GM18868 (cell line): ENCODE results near the gene ADRA2A.

ENCODE experiments used
- ATAC-seq: cut with Tn5 transposase; IDR thresholded peaks from one replicate; pipeline ENCODE4 v1.9.1; 2021; ENCODE audit warnings: mild to moderate bottlenecking, moderate library complexity; ENCODE audit not compliant: unreplicated experiment

ADRA2A gene

GRCh38 chr10:111109501-111110242 lies 32.8 kb downstream of the ADRA2A start:
- no peak for ATAC-seq

DNA sequence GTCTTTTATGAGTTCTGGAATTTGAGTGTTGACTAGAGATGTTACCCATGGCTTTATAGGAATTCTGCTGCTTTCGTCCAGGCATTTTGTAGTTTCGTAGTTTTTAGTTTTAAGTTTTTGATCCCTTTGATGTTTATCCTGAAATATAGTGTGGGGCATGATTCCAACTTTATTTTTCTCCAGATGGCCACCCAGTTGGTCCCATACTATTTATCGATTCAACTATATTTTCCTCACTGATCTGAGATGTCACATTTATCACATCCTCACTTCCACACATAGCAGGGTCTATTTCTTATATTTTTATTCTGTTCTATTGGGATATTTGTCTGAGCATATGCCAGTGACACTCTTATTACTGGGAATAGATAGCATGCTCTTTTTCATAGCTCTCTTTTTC lies 33.9 kb downstream of the ADRA2A start:
- ATAC-seq: no peak

- ATAC-seq: no peak
These were observed 35.5 kb downstream of the ADRA2A start for GRCh38 chr10:111112333-111112732.

DNA sequence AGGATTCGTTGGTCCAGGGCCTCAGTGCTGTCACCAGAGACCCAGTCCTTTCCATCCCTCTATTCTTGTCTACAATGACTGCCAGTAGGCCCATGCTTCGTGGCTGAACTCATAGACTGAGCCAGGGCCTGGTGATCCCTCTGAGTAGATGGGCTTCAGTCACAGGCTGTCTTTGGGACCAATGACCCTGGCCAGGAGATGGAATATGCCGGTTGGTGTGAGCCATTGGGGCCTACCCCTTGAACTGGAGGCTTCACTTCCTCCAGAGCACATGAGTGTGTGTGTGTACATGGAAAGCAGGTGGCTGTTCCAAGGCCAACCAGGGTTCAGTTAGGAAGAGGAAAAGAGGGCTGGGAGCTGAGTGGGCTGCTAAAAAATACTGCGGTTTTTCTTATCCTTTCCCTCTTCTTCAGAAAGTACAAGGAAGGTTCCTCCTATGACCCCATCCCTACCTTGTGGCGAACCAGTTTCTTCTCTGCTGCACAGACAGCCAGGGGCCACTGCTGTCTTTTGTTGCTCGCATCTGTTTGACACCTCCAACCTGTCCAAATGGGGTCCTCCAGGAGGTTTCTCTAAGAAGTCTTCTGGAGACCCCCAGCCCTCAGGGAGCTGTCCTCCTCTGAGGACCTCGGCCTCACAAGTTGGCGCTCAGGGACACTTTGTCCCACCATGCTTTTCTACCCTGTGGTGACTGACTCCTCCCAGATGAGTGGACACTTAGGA lies 36.6 kb downstream of the ADRA2A start:
- no peak for ATAC-seq

DNA sequence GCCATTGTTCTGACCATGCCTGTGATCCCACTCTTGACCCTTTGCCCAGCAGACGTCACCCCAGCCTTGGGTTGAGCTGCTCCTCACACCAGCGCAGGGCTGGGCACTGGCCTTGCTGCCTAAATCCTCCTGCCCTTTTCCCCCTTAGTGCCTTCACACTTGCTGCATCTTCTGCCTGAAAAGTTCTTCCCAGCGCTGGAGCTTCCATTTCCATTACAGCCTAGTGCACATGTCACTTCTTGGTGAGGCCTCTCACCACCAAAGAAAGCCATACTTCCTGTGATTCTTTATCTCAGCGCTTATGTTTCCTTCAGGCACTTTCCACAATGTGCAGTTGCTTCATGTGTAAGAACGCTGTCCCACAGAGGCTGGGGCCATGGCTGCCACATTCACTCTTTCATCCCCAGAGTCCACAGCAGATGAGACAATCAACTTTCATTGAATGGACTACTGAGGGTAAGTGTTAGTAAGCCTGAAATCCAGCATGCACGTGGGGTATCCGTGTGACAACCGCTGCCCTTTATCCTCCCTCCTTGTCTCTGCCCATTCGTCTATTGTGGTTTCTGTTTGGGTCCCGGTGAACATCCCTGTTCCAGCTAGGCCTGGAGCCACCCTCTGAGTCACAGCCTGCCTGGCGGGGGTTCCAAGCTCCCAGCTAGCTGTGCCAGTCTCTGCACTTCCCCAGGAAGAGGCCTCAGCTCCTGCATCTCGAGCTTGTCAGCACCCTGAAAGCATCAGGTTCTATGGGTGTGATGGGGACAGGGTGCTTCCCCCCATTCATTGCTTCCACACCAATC lies 37.3 kb downstream of the ADRA2A start:
- ATAC-seq: no peak

GRCh38 chr10:111114758-111115500 lies 38.1 kb downstream of the ADRA2A start:
- no peak for ATAC-seq

GRCh38 chr10:111116211-111116610 lies 39.4 kb downstream of the ADRA2A start:
- ATAC-seq: no peak

DNA sequence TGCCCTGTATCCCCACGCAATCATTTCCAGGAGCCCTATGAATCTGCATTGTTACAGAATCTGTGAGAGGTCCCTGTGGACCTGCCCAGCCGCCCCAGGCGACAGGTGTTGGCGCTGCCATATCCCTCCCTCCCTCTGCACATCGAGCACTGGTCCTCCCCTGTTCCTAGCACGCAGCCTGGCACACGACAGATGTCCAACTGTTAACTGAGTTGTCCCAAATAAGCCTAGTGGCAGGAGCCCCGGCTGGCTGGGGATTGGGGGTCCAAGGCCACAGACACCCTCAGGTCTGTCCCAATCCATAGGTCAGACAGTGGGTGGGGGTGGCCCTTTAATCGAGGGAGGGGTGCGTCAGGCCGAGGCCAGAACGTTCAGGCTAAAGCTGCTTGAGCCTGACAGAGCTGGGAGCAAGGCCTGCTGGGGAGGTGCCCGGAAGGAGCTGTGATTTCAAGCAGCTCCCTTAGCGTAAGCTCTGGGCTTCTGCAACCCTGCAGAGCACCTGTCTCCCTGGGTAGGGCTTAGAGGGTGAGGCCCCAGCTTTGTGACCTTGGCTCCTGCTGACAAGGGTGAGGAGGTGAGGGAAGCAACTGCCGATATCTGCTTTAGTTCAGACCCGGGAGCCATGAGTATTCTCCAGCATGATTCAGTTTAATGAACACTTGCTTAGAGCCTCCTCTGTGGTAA lies 40.1 kb downstream of the ADRA2A start:
- no peak for ATAC-seq

DNA sequence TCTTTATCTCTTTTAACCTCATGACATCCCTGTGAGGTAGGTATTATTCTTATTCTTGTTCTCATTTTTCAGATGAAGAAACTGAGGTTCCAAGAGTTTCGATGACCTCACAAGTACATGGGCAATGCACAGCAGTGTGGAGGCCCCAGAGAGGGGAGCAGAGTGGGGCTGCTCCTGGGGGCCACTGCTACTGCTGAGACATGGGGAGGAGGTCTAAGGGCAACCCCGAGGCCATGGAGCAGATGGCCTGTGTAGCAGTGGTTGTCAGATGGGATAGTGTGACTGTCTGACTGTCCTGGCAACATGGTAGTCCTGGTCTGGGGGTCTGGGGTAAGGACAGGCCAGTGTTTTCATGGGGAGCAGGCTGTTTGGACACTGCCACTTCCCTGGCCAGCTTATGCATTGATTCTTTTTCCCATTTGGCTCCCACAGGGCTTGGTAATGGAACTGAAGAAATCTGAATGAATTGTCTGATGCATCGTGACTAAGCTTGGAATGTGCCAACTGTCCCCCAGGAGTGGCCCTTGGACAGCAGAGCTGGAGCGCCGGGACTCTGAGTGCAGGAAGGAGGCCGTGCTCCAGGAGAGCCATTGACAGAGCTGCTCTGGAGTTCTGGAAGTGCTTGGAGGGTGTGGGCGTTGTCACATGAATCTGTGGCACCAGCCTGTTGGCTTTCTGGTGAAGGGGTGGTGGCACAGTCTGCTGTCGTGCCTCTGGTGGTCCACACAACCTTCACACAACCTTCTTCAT lies 40.9 kb downstream of the ADRA2A start:
- ATAC-seq: no peak

DNA sequence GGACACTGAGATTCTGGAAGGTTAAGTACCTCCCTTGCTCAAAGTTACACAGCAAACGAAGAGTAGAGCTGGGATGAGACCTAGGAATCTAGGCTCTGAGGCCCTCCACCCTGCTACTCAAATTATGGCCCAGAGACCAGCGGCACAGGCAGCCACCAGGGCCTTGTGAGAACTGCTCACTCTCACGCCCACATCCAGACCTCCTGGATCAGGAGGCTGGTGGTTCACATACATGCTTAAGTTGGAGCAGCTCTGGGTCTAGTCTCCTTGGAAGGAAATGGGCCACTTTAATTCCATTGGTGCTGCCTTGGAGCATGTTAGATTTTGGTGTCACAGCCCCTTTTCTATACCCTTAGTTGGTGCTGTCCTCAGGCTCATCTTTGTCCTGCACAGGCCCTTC lies 41.9 kb downstream of the ADRA2A start:
- ATAC-seq: no peak

DNA sequence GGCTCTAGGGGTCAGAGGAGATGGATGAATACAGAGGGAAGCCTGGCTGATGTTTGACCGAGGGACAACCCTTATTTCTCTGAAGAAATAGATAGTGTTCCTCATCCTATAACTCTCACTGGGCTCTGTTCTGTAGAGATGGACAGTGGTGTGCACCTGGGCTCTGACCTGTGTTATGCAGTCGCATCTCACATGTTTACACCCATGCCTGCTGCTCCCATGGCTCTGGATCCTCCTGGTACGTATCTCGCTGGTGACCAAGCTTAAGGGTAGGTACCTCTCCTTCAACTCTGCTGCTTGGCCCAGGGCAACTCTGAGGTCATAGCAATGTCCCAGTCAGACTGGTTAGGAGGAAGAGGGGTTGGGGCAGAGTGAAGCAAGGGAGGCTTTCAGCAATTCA lies 42.8 kb downstream of the ADRA2A start:
- ATAC-seq: no peak

DNA sequence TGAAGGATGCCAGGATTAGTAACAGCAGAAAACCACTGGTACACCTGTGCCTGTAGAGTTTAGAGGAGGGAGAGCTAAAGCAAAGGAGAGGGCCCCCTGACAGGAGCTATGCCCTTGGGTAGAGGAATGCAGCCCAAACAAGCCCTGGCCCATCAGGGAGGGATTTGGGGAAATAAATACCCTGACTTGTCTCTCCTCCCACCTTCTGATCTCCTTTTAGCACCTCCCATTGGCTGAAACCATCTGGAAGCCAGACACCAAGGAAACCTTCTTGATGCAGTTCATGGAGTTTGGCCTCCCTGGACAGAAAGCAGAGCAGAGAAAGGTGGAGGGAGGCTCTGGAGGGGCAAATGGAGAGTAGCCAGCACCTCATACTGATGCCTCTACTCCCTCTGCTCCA lies 45.3 kb downstream of the ADRA2A start:
- no peak for ATAC-seq

DNA sequence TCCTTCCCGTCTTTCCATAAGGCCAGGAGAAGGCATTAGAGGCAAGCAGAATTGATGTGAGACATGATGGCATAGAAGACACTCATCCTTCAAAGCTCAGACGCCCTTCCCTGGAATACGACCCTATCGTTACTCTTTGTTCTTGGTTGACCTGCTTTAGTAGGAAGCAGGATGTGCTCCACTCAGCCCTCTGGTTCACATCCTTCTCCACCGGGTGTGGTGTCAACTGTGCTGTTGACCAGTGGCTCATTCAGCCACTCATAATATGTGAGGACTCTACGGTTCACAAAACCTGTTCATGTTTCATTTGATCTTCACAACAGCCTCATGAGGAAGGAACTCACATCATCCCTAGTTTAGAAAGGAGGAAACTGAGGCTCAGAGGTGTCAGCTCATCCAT lies 47.1 kb downstream of the ADRA2A start:
- no peak for ATAC-seq

- no peak for ATAC-seq
These were observed 48.3 kb downstream of the ADRA2A start for GRCh38 chr10:111125102-111125501.

DNA sequence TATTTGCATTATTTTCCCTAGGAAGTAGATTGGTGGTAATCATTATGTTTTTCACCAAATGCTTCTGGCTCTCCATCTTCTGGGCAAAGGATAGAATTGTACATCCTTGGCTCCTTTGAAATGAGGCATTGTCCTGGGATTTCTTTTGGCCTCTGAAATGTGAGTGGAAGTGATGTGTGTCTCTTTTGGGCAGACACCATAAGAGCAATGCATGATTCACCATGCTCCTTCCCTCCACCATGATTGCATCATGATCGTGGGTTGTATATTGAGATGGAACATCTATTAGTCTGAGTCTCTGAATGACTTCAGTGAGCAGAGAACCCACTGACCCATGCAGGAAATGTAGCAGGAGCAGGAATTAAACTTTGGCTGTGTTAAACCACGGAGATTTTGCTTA lies 49.2 kb downstream of the ADRA2A start:
- no peak for ATAC-seq

DNA sequence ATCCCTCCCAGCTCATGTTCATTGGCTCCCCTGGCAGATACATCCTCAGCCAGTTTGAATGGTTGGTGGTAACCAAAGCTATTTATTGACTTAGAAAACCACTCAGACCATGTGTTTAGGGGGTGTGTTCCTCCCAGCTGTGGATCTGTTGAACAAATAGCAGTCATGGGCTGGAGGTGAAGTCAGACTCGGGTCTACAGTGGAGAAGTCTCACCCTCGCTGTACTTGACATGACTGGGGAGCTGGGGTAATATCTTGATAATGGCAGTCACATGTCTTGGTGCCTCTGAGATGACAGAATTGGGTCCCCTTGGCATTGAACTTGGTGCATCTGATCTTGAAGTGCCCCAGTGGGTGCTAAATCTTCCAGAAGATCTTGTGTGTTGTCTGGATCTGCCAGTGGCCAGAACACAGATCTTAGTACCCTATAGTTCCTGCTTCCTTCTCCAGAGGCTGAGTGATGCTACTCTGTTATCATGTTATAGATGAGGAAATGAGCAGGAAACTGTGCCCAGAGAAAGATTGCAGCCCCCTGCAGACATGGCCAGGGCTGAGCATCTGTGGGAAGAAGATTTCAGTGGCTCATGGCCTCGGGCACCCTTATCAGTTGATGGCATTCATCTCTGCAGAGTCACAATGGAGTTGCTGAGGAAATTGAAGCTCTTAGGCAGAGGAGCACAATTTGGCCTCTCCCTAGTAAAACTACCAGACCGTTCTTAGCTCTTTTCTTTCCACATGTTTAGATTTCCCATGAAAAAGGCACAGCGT lies 50.4 kb downstream of the ADRA2A start:
- ATAC-seq: no peak

- no peak for ATAC-seq
These were observed 51.7 kb downstream of the ADRA2A start for GRCh38 chr10:111128331-111129180.

DNA sequence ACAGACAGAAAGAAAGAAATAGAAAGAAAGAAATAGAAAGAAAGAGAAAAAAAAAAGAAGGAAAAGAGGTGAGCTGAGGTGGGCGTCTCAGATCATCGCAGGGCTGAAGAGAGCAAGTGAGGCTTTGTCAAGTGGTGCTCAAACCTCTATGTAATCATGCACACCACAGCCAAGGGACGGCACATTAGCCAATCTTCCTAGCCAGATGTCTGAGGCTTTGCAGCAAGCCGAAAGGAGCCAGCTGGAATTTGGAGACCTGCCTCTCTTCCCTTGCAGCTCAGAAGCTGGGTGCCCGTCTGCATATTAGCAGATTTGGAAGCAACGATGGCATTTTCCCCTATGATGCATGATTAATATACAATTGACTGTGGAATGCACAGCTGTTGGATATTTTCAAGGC lies 52.5 kb downstream of the ADRA2A start:
- no peak for ATAC-seq
